Measurements from ENCODE around the gene NHERF2.

The NHERF2 gene

DNA sequence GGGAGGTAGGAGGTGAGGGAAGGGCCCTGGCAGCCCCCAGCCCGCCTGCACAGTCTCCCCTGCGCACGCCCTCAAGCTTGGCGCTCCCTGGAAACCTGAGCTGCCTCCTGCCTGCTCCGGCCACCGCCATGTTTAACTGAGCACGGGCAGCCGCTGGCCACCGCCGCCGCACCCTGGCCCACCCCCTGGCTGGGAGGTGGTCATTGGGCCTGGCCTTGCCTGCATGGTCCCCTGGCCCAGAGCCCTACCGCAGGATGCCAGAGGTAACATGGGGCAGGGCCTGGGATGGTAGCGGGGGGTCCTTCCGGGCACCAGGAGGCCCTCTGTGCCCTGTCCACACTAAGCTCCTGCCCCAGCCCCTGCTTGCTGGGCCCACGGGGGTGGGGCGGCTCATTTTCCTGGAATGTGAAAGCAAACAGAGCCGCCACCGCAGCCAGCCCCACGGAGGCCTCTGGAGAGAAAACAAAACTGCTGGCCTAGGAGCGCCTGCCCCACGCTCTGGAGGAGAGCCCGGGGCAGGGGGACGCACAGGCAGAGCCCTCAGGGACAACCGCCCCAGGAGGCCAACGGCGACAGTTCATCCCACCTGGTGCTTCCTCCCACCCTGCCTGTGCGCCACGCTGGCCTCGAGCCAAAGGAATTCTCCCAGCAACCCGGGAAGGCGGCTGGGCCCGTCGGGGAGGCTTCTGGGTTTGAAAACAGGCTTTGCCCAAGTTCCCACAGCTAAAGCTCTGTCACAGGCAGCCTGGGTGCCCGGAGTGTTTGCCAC lies 8.9 kb downstream of the NHERF2 start:
- peak; percentile 81 for DNase-seq
- H3K4me3 ChIP-seq (ENCODE audit: low read depth, low read length) = peak overlapping the region; percentile 9
- H3K27me3 ChIP-seq (replicated peaks) = no peaks in the 10 kb centered on the region
- TF ChIP-seq, protein P1, sequence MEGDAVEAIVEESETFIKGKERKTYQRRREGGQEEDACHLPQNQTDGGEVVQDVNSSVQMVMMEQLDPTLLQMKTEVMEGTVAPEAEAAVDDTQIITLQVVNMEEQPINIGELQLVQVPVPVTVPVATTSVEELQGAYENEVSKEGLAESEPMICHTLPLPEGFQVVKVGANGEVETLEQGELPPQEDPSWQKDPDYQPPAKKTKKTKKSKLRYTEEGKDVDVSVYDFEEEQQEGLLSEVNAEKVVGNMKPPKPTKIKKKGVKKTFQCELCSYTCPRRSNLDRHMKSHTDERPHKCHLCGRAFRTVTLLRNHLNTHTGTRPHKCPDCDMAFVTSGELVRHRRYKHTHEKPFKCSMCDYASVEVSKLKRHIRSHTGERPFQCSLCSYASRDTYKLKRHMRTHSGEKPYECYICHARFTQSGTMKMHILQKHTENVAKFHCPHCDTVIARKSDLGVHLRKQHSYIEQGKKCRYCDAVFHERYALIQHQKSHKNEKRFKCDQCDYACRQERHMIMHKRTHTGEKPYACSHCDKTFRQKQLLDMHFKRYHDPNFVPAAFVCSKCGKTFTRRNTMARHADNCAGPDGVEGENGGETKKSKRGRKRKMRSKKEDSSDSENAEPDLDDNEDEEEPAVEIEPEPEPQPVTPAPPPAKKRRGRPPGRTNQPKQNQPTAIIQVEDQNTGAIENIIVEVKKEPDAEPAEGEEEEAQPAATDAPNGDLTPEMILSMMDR (IDR thresholded peaks at IDR 0.05; ENCODE audit: low read depth, low read length, missing control alignments) = no peak
- in situ Hi-C loops (cut with HindIII; ENCODE audit: low pct_ligation_motif_present, low sequenced_read_pairs) = loop anchor here (5.0 kb wide), 1 partner anchor 42 kb away; no protein-coding TSS in a partner anchor
- peak overlapping the region; percentile 71 for H3K27ac ChIP-seq
- H3K36me3 ChIP-seq (replicated peaks) = peaks cover 21% of the 10 kb centered on the region

DNA sequence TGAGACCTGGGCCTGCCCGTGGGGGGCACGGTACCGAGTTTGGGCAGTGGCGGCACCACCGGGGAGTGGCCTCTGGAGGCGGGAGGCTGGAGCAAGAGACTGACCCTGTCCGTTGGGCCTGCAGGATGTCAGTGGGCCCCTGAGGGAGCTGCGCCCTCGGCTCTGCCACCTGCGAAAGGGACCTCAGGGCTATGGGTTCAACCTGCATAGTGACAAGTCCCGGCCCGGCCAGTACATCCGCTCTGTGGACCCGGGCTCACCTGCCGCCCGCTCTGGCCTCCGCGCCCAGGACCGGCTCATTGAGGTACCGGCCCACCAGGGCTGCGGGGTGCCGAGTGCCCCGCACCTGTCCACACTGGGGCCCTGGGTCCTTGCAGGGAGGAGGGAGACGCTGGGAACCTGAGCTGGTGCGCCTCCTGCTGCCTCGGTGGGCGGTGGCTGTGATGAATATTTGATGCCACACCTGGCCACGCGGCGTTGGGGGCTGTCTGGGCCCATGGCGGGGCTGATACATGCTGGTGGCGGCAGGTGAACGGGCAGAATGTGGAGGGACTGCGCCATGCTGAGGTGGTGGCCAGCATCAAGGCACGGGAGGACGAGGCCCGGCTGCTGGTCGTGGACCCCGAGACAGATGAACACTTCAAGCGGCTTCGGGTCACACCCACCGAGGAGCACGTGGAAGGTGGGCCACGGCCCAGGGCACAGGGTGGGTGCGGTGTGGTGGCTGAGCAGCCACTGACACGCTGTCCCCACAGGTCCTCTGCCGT lies 9.7 kb downstream of the NHERF2 start:
- peak overlapping the region; percentile 71 for H3K27ac ChIP-seq
- no peak for DNase-seq
- H3K36me3 ChIP-seq (replicated peaks) = peaks cover 21% of the 10 kb centered on the region
- no peaks in the 10 kb centered on the region for H3K27me3 ChIP-seq (replicated peaks)
- TF ChIP-seq, protein P1 (IDR thresholded peaks at IDR 0.05; ENCODE audit: low read depth, low read length, missing control alignments) = no peak
- in situ Hi-C loops (cut with HindIII; ENCODE audit: low pct_ligation_motif_present, low sequenced_read_pairs) = loop anchor here (5.0 kb wide), 1 partner anchor 41 kb away; no protein-coding TSS in a partner anchor
- H3K4me3 ChIP-seq (ENCODE audit: low read depth, low read length) = no peak overlapping the region

DNA sequence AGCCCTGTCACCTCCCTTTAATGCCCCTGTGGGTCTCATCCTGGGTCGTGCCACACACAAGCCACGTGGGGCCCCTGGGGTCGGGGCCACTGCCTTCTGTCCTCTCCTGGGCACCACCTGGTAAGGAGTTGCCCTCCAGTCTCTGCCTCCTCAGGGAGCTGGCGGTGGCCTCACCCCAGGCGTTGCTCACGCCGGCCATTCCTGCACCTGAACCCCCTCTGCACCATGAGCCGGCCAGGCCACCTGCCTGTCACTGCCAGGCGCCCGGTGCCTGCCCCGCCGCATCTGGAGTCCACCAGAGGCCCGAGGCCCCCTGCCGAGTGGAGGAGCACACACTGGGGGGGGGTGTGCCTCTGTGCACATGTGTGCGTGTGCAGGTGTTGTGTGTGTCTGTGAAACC lies 10.4 kb downstream of the NHERF2 start:
- in situ Hi-C loops (cut with HindIII; ENCODE audit: low pct_ligation_motif_present, low sequenced_read_pairs) = loop anchor here (5.0 kb wide), 1 partner anchor 40 kb away; no protein-coding TSS in a partner anchor
- H3K27ac ChIP-seq = no peak overlapping the region

GRCh38 chr16:2037647-2038381 lies 11.1 kb downstream of the NHERF2 start:
- TF ChIP-seq, protein P1 (IDR thresholded peaks at IDR 0.05; ENCODE audit: low read depth, low read length, missing control alignments) = no peak
- H3K27me3 ChIP-seq (replicated peaks) = no peaks in the 10 kb centered on the region
- no peak for DNase-seq
- in situ Hi-C loops (cut with HindIII; ENCODE audit: low pct_ligation_motif_present, low sequenced_read_pairs) = loop anchor here (5.0 kb wide), 1 partner anchor 39 kb away; no protein-coding TSS in a partner anchor
- H3K4me3 ChIP-seq (ENCODE audit: low read depth, low read length) = no peak overlapping the region
- H3K36me3 ChIP-seq (replicated peaks) = peaks cover 18% of the 10 kb centered on the region
- H3K27ac ChIP-seq = no peak overlapping the region

More for the DNA sequence above, 10.4 kb downstream of the NHERF2 start:
- Histone ChIP-seq H3K4me3 (ENCODE audit: low read depth, low read length) (no peak overlapping the region), H3K27me3 (replicated peaks) (no peaks in the 10 kb centered on the region), H3K36me3 (replicated peaks) (peaks cover 20% of the 10 kb centered on the region)
- TF ChIP-seq, protein P1 (IDR thresholded peaks at IDR 0.05; ENCODE audit: low read depth, low read length, missing control alignments) = no peak
- DNase-seq = no peak

- H3K27ac ChIP-seq = peak overlapping the region; percentile 33
Observed at GRCh38 chr16:2038382-2039231, 11.9 kb downstream of the NHERF2 start.

More at GRCh38 chr16:2038382-2039231, 11.9 kb downstream of the NHERF2 start:
- H3K27me3 ChIP-seq (replicated peaks) = no peaks in the 10 kb centered on the region
- no peak for DNase-seq
- TF ChIP-seq, protein P1 (IDR thresholded peaks at IDR 0.05; ENCODE audit: low read depth, low read length, missing control alignments) = no peak
- H3K36me3 ChIP-seq (replicated peaks) = peaks cover 18% of the 10 kb centered on the region
- H3K4me3 ChIP-seq (ENCODE audit: low read depth, low read length) = no peak overlapping the region
- in situ Hi-C loops (cut with HindIII; ENCODE audit: low pct_ligation_motif_present, low sequenced_read_pairs) = loop anchor here (5.0 kb wide), 1 partner anchor 39 kb away; no protein-coding TSS in a partner anchor
